Tibial artery (tissue), 4 donors: ENCODE data around the gene MMRN2.
A peak's percentile ranks its signal among the peaks of the same experiment; 100 is the strongest.
"Not testable (repeated sequence)": the region's sequence is repeated elsewhere in the genome, so short reads cannot be mapped to it uniquely, and the experiment has no call there.

ENCODE experiments used
- DNase-seq, 2 donors: peaks; one replicate each; pipeline ENCODE4 v3.0.0-alpha.2; 2019
- H3K27ac ChIP-seq, 2 donors: fragments of 200-600 bp; sonication (generic) in 1 of 2; 1 replicate in 1 of 2; 2 replicates in 1 of 2; pipeline ENCODE4 v1.5.1; 2018 to 2019; ENCODE audit warnings: mild to moderate bottlenecking in 1 of 2
- H3K27me3 ChIP-seq, 2 donors: fragments of 200-600 bp; sonication (generic) in 1 of 2; one replicate each; pipeline versions ENCODE4 v1.5.1 to v1.6.0; 2016 to 2019
- H3K36me3 ChIP-seq, 3 donors: fragments of 200-600 bp; sonication (generic) in 2 of 3; one replicate each; pipeline ENCODE4 v1.5.1; 2016 to 2019; ENCODE audit warnings: mild to moderate bottlenecking in 2 of 3
- H3K4me1 ChIP-seq, 4 donors: fragments of 200-600 bp; sonication (generic) in 2 of 4; 1 replicate in 3 of 4; 2 replicates in 1 of 4; pipeline ENCODE4 v1.5.1; 2016 to 2019
- H3K4me3 ChIP-seq, 2 donors: fragments of 200-600 bp; sonication (generic) in 1 of 2; 1 replicate in 1 of 2; 2 replicates in 1 of 2; pipeline ENCODE4 v1.5.1; 2018 to 2019; ENCODE audit warnings: mild to moderate bottlenecking in 2 of 2
- H3K9me3 ChIP-seq, 3 donors: fragments of 200-600 bp; sonication (generic) in 1 of 3; one replicate each; pipeline ENCODE4 v1.5.1; 2016 to 2019
- CTCF ChIP-seq, 2 experiments: fragments of 200-600 bp in 1 of 2; fragments of 450-650 bp in 1 of 2; IDR thresholded peaks; one replicate each; pipeline ENCODE4 v1.5.1; 2017 to 2019; ENCODE audit warnings: antibody characterized with exemption in 2 of 2, mild to moderate bottlenecking in 1 of 2, moderate library complexity in 1 of 2
- intact Hi-C: fragments of 100-400 bp; cut with DNase I; formaldehyde crosslinking; loops from one replicate; pipeline ENCODE4 v1.15.0; 2023; ENCODE audit warnings: low total_unique reads

MMRN2 gene

GRCh38 chr10:86936661-86937501, 20.5 kb downstream of the MMRN2 start:
- peaks cover 0 to 30% (median 13%) of the 10 kb centered on the region in 3 donors for H3K36me3 ChIP-seq
- H3K9me3 ChIP-seq: no peaks in the 10 kb centered on the region
- no peak for DNase-seq
- TF ChIP-seq CTCF (IDR thresholded peaks at IDR 0.05): no peak
- no peaks in the 10 kb centered on the region for H3K27me3 ChIP-seq
- H3K4me3 ChIP-seq: no peak overlapping the region
- H3K4me1 ChIP-seq: peaks cover 0 to 41% (median 18%) of the 10 kb centered on the region in 4 donors
- H3K27ac ChIP-seq: peak overlapping the region; percentile 61 to 69
- intact Hi-C loops: no loop called here

GRCh38 chr10:86934162-86934711, 23.2 kb downstream of the MMRN2 start:
- H3K36me3 ChIP-seq: peaks cover 11 to 46% (median 25%) of the 10 kb centered on the region in 3 donors
- DNase-seq, H3K4me3 ChIP-seq, H3K27ac ChIP-seq, H3K27me3 ChIP-seq, intact Hi-C loops, H3K9me3 ChIP-seq: not testable (repeated sequence)
- peaks cover 0 to 45% (median 17%) of the 10 kb centered on the region in 4 donors for H3K4me1 ChIP-seq

GRCh38 chr10:86932674-86933073, 24.7 kb downstream of the MMRN2 start:
- no peak for DNase-seq
- no peak for TF ChIP-seq CTCF (IDR thresholded peaks at IDR 0.05)
- no peaks in the 10 kb centered on the region for H3K27me3 ChIP-seq
- peaks cover 0 to 42% (median 13%) of the 10 kb centered on the region in 4 donors for H3K4me1 ChIP-seq
- H3K36me3 ChIP-seq: peaks cover 13 to 55% (median 25%) of the 10 kb centered on the region in 3 donors
- H3K27ac ChIP-seq: peak overlapping the region; percentile 0 to 32
- intact Hi-C loops: no loop called here
- H3K4me3 ChIP-seq: no peak overlapping the region
- no peaks in the 10 kb centered on the region for H3K9me3 ChIP-seq

GRCh38 chr10:86931872-86932271, 25.5 kb downstream of the MMRN2 start:
- Histone ChIP-seq H3K36me3 (peaks cover 13 to 54% (median 24%) of the 10 kb centered on the region in 3 donors), H3K27me3 (no peaks in the 10 kb centered on the region), H3K4me1 (peaks cover 0 to 42% (median 9%) of the 10 kb centered on the region in 4 donors), H3K4me3 (no peak overlapping the region), H3K27ac (peak overlapping the region; percentile 0 to 32), H3K9me3 (no peaks in the 10 kb centered on the region)
- no peak for TF ChIP-seq CTCF (IDR thresholded peaks at IDR 0.05)
- intact Hi-C loops: no loop called here
- DNase-seq: no peak

GRCh38 chr10:86929468-86930380, 27.7 kb downstream of the MMRN2 start:
- Histone ChIP-seq H3K4me3 (no peak overlapping the region), H3K4me1 (peaks cover 0 to 49% (median 7%) of the 10 kb centered on the region in 4 donors), H3K36me3 (peaks cover 12 to 48% (median 13%) of the 10 kb centered on the region in 3 donors), H3K9me3 (no peaks in the 10 kb centered on the region), H3K27ac (peak overlapping the region; percentile 23 to 61), H3K27me3 (no peaks in the 10 kb centered on the region)
- TF ChIP-seq CTCF (IDR thresholded peaks at IDR 0.05): no peak
- DNase-seq: no peak
- intact Hi-C loops: no loop called here
